Measurements from ENCODE around the gene TSPAN5. TPM values are rescaled to one million over a fixed set of nuclear protein-coding genes. Genes with fewer than 3 reads are reported as not detected.
A peak's percentile ranks its signal among the peaks of the same experiment; 100 is the strongest.

Gene TSPAN5
- total and polyA plus RNA-seq, 9 of the 15 experiments (the other 6 are each of a cell fraction or from before 2014, with no cell fraction given): 0.58 to 6.6 (median 0.73) TPM

GRCh38 chr4:98467627-98468072, 190.8 kb downstream of the TSPAN5 start (continued):
- TF ChIP-seq, protein P1, sequence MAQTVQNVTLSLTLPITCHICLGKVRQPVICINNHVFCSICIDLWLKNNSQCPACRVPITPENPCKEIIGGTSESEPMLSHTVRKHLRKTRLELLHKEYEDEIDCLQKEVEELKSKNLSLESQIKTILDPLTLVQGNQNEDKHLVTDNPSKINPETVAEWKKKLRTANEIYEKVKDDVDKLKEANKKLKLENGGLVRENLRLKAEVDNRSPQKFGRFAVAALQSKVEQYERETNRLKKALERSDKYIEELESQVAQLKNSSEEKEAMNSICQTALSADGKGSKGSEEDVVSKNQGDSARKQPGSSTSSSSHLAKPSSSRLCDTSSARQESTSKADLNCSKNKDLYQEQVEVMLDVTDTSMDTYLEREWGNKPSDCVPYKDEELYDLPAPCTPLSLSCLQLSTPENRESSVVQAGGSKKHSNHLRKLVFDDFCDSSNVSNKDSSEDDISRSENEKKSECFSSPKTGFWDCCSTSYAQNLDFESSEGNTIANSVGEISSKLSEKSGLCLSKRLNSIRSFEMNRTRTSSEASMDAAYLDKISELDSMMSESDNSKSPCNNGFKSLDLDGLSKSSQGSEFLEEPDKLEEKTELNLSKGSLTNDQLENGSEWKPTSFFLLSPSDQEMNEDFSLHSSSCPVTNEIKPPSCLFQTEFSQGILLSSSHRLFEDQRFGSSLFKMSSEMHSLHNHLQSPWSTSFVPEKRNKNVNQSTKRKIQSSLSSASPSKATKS (CRISPR knock-in tag; IDR thresholded peaks at IDR 0.05): no peak
- TF ChIP-seq SOX6 (IDR thresholded peaks at IDR 0.05) (0 out of 2 replicates have a peak, but pooled peaks have one; percentile 37), MCM3 (IDR thresholded peaks at IDR 0.05) (no peak), FOXK2 (conservative IDR thresholded peaks at IDR 0.05 in 1 of 2, IDR thresholded peaks at IDR 0.05 in 1 of 2; ENCODE audit: low read depth in 2 of 2) (no peak), REST (IDR thresholded peaks at IDR 0.05; ENCODE audit: borderline replicate concordance) (peak; percentile 86), REST (CRISPR knock-in tag; IDR thresholded peaks at IDR 0.05; ENCODE audit: low read depth) (no peak), TEAD1 (CRISPR knock-in tag; IDR thresholded peaks at IDR 0.05) (peak in 1 of 2 experiments; percentile 39; a peak in 1 of 4 replicates)

Measured in K562 (cell line).